GM19463 (cell line): ENCODE data around the gene MYBPH.
A peak's percentile ranks its signal among the peaks of the same experiment; 100 is the strongest.

Experiments used
- ATAC-seq: cut with Tn5 transposase; IDR thresholded peaks from one replicate; pipeline ENCODE4 v1.9.1; 2021; ENCODE audit warnings: mild to moderate bottlenecking, moderate library complexity; ENCODE audit not compliant: unreplicated experiment

MYBPH gene

DNA sequence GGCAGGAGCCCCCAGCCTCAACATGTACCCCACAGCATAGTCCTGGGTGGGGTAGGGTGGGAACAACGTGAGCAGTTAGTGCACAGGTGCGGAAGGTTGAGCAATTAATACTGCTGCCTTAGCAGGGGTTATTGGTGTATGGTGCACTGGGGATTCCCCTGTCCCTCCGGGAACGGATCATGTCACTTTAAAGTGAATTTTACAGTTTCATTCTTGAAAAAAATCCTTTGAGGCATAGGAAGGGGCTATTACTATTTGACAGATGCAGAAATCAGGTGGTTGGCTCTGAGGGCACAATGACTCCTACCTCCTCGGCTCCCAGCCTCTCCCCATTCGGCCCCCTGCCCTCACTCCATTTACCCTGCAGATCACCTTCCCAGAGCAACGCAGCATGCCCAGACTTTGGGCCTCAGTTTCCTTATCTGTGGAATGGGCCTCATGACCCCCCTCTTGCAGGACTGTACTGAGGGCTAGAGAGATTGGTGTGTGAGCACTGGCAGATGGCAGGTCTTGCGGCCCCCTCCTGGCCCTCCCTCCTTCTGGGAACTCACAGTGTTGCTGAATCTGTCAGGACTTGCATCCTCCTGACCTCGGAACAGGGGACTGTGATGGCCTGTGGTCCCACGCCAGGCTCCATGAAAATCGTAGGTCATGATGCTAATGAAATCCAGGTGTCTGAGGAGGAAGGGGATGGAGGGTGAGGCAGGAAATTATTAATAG is 5.1 kb upstream of the MYBPH start:
- no peak for ATAC-seq

DNA sequence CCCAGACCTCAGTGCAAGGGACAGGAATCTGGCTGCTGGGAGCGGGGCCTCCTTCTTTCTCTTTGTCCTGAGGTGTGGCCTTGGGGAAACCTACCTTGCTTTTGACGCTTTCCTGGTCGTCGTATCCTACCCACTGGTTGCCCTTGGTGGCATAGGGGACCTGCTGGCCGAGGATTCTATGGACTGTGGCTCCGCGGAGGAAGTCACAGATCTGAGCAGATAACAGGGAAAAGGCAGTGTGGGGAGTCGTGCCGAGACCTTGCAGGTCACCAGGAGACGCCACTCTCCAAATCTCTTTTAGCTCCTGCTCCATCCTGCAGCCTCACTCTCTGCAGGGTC is 4.0 kb upstream of the MYBPH start:
- ATAC-seq: no peak

DNA sequence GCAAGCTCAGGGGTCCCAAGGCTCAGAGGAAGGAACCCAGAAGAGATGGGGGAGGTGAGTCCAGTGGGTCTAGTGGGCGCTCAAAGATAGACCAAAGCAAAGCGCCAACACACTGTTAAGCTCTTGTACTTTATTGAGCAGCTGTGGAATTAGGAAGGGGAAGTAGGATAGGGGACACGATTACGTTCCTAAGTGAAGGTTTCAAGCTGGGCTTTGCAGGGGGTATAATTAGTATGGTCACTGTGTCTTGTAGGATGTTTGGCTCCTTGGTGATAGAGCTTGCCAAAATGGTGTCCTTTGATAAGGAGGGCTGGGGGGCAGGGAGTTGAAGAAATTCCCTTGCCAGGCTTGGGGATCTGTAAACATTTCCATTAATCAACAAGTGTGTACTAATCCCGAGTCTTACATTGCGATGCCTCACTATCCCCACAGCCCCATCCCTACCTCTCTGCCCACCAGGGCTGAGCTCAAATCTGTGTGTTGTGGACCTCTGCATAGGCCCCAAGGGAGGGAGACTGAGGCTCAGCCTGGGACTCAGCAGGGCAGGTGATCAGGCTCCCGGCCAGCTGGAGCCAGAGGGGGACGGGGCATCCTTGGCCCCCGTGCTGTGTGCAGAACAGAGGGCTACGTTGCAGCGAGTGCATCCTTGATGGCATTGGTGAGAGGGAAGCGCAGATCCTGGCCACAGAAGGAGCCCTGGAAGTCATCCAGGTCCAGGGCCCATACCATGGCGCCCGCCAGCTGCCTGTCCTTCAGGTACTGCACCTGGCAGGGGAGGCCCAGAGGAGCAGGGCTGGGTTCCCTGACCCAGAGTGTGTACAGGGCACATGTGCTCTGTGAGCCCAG is 3.4 kb upstream of the MYBPH start:
- no peak for ATAC-seq

- no peak for ATAC-seq
Observed at GRCh38 chr1:203178083-203178482, 2.5 kb upstream of the MYBPH start.

- no peak for ATAC-seq
Observed at GRCh38 chr1:203177470-203178039, 1.9 kb upstream of the MYBPH start.

- ATAC-seq: no peak
Observed at GRCh38 chr1:203177036-203177405, 1.4 kb upstream of the MYBPH start.

DNA sequence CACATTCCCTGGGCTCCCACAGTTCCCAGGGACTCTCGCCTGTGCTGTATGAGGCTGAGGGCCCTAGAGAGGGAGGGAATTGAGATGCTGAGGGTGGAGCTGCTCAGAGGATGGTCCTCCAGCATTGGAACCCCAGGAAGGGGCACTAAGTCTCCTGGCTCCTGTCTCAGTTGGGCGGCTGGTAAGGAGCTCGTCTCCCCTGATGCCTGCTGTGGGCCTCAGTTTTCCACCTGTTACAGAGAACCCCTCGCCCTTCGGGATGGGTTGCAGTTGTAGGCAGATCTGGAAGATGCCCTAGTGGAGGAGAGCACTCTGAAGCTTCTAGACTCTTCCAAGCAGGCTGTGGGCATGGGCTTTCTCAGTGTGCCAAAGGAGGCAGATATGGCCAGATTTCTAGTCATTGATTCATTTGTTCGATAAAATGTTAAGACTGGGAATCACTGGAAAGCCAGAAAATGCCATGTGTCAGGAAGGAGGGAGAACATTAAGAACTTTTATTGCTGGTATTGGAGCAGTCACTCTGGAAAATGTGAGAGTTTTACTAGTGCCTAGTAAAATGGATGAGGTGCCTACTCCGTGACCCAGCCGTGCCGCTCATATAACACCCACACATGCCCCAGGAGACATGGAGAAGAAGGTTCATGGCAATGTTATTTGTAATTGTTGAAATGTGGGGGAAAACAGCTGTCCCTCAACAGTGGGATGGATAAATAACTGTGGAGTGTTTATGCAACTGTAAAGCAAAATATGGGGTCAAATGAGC is 828 bp upstream of the MYBPH start:
- no peak for ATAC-seq

DNA sequence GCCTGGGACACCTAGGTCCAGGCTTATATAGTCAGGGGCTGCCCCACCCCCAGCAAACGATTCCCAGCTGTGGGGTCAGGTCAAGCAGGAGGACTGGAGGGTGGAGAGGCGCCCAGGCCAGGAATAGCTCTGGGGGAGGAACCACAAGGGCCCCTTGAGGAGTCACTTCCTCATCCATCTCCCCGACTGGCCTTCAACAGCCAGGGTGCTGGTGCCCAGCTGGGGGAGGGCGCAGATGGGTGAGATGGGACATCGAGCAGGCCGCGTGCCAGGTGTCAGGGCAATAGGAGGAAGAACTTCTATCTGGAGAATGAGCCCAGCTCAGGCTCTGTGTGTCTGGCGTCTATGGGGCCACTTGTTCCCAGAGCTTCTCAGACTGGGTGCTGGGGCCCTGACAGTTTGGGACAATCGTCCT is 208 bp upstream of the MYBPH start:
- ATAC-seq: no peak

GRCh38 chr1:203174324-203174985 is 1.2 kb downstream of the MYBPH start:
- no peak for ATAC-seq

DNA sequence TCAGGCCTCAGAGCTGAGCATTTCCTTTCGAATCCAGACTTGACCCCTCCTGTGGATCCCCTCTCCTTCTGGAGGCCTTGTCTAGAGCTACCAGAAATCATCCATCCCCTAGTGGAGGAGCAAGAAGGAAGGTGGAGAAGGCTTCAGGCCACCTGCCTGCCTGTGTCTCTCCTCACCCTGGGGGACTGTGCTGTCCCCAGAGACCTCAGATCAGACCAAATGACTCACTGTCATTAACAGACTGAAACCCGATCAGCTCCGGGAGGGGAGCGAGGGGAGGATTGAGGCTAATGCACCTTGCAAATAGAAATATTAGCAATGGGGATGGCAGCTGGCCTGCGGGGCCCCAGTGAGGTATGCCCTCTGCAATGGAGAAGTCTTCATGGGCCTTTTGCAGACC is 2.1 kb downstream of the MYBPH start:
- ATAC-seq: peak; percentile 94

DNA sequence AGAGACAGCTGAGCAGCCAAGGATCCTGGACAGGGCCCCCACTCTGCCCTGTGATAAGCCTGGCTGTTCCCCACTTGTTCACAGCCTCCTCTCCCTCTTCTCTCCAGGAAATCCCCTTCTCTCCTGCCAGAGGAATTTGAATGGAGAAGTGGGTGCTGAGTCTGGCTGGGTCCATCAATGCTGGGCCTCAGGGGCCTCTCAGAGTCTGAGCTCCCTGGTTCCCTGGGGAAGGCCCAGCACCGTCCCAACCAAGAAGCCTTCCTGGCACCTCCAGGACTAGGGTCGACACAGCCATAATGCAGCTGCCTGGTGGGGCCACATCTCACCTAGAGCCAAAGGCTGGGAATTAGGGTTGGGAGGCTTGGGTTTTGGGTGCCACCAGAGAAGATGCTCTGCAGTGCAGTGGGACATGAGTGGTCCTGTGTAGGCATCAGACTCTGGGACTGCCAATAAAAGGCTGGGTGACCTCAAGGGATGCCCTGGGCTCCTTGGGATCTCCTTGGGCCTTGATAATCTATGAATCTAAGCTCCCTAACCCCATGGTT is 2.5 kb downstream of the MYBPH start:
- no peak for ATAC-seq

DNA sequence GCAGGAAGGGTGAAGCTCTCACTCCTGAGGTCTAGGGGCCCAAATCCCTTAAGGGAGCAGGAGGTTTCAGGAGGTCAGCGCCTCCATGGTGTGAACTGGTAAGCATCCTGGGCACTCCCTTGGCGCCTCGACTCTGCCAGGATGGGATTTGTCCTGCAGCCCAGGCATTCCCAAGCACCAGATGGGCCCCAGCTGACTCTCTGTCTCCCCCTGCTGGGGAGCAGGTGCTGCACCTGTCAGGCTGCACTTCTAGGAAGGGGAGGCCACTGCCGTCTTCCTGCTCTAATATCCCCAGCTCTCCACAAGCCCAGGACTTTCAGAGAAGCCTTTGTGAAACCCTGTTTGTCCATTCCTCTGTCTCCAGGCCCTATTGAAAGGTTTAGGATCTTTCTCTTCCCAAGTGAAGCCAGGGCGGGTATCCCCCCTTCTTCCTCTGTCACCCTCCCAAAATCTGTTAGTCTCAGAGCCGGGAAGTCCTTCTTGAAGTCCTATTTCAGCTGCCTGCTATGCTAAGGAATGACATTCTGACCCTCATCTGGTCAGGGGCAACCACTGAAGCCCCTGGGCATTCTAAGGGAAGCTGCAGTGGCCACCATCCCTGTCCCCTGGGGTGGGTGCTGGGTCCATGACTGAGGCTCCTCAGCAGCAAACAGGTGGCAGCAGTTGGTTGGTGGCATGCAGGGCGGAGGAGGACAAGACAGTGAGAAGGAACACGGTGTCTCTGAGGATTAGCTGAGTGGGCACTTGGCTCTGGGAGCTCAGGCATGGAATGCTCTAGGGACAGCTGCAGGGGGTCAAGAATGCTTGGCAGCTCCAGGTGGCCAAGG is 3.2 kb downstream of the MYBPH start:
- ATAC-seq: no peak

DNA sequence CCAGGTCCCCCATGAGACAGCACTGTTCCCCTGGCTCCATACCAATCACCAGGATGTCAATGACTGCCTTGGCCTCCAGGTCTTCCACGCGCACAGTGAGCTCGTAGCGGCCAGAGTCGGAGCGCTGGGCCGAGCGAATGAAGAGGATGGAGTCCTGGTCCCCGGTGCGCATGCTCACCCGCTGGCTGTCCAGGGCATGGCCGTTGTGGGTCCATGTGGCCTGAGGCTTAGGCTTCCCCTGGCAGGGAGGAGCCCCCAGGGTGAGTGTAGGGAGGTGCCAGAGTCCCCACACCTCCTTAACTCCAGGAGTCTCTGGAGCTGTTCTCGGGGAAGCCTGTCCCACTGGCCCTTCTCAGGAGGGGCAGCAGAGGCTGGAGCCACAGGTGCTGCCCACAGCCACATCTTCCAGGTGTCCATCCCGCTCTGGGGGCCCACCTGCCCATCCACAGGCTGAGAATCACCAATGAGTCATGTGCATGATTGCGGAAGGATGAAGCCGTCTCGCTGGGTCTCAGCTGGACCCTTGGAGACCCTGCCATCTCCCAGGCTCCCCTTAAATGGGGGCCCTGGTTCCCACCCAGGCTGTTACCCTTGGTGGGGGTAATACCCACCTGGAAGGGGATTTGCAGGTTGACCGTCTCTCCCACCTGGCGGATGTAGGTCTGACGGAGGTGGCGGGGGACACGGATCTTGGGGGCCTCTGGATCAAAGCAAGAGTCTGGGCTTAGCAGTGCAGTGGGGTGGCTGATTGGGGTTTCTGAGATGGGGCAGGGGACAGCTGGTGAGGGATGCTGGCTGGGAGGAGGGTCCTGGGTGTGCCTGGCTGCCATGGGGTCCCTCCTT is 4.1 kb downstream of the MYBPH start:
- no peak for ATAC-seq

DNA sequence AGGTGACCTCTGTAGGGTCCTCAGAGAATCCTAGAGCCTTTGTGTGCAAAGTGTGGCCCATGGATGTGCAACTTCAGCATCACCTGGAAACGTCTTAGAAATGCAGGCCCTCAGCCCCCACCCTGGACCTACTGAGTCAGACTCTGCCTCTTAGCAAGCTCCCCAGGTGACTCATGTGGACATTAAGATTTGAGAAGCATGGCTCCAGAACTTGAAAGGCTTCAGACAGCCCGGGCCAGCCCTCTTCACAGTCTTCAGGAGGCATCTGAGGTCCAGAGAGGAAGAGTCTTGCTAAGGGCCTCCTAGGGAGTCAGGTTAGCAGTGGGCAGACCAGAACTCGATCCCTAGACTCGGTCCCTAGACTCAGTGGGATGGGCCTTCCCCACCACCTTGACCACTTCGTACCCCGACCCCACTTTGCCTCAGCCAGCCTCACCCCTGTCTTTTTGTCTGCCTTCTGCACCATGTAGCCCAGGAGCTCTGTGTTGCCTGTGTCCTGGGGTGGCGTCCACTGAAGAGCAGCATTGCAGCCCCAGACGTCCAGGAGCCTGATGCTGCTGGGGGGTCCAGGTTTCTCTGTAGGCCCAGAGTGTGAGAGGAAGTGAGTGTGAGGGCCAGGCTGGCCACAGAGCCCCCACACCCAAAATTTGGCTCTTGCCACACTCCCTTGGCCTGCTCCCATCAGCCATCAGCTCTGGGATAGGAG is 4.8 kb downstream of the MYBPH start:
- no peak for ATAC-seq

GRCh38 chr1:203169770-203170520 is 5.7 kb downstream of the MYBPH start:
- ATAC-seq: no peak

- ATAC-seq: no peak
Observed at GRCh38 chr1:203168991-203169390, 6.6 kb downstream of the MYBPH start.

DNA sequence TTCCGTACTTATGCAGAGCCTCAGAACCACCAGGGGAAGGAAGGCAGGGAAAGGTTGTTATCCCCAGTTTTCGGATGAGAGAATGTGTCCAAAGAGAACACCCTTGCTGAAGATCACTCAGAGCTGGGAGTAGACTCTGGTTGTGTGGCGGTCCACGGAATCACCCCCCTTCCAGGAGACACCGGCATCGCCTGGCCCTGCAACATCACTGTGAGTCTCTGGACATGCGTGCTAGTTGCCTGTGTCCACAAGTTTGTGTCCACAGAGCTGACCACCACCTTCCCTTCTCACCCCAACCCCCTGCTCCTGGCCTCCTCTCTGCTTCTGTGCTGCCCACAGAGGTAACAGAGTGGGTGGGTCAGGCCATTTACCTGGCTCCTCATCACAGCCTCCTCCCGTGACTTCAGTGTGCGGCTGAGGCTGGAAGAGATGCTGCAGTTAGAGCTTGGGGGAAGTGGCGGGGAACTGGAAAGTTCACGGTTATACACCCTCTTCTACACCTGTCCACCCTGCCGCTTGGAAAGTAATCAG is 7.3 kb downstream of the MYBPH start:
- ATAC-seq: no peak

DNA sequence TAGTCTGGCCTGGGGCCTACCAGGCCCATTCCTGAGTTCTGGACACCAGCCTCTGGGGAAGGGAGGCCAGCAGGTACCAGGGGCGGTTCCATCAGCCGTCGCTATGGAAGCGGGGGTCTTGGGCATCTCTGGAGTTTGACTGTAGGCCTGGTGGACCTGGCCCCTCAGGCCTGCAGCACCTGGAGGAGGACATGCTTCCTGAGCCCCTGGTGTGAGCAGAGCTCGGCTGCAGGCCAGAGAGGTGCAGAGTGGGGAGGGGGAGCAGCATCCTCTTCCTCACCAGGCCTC is 7.8 kb downstream of the MYBPH start:
- no peak for ATAC-seq
